NCI-H2227 (cell line): ENCODE measurements around the gene MAPK7.

Experiments used
- DNase-seq: peaks from one replicate; lab custom pipeline; 2025; ENCODE audit not compliant: unreplicated experiment; lab: John Stamatoyannopoulos, UW

MAPK7 gene

GRCh38 chr17:19377602-19378415, 489 bp upstream of the MAPK7 start:
- DNase-seq, result peak; percentile 97

GRCh38 chr17:19379361-19380065, 1.2 kb downstream of the MAPK7 start:
- DNase-seq, result no peak

- no peak for DNase-seq
Observed at GRCh38 chr17:19380481-19381301, 2.4 kb downstream of the MAPK7 start.

GRCh38 chr17:19381361-19381740, 3.1 kb downstream of the MAPK7 start:
- DNase-seq, result no peak

GRCh38 chr17:19381741-19382444, 3.6 kb downstream of the MAPK7 start:
- DNase-seq, result no peak

- no peak for DNase-seq
Observed at GRCh38 chr17:19382531-19383444, 4.5 kb downstream of the MAPK7 start.

- DNase-seq, result no peak
Observed at GRCh38 chr17:19383681-19384470, 5.6 kb downstream of the MAPK7 start.

GRCh38 chr17:19384723-19385391, 6.6 kb downstream of the MAPK7 start:
- no peak for DNase-seq

- no peak for DNase-seq
Observed at GRCh38 chr17:19385521-19385983, 7.3 kb downstream of the MAPK7 start.

GRCh38 chr17:19386051-19386929, 8.0 kb downstream of the MAPK7 start:
- no peak for DNase-seq

- peak; percentile 18 for DNase-seq
Observed at GRCh38 chr17:19386974-19387920, 8.9 kb downstream of the MAPK7 start, which contains the start of gene MFAP4. Gene MFAP4, minus strand, starts transcription at chr17:19387190. Its CDS starts 35 bp downstream, at chr17:19387155.

GRCh38 chr17:19387921-19388521, 9.7 kb downstream of the MAPK7 start:
- DNase-seq, result no peak

GRCh38 chr17:19388791-19389785, 10.8 kb downstream of the MAPK7 start:
- DNase-seq, result no peak

- no peak for DNase-seq
Observed at GRCh38 chr17:19390951-19391350, 12.7 kb downstream of the MAPK7 start.

- DNase-seq, result no peak
Observed at GRCh38 chr17:19391432-19391831, 13.1 kb downstream of the MAPK7 start.
